GM20431 (cell line): ENCODE measurements around the gene MVB12B.

Experiments used
- in situ Hi-C: fragments of 300-500 bp; cut with MseI, MboI; formaldehyde crosslinking; loops from one replicate; pipeline ENCODE4 v1.15.0; 2020; ENCODE audit warnings: low sequenced_read_pairs; ENCODE audit not compliant: unreplicated experiment

The MVB12B gene

GRCh38 chr9:126417043-126417442, 90.4 kb downstream of the MVB12B start:
- in situ Hi-C loops: no loop called here

GRCh38 chr9:126417684-126418083, 91.1 kb downstream of the MVB12B start:
- in situ Hi-C loops: no loop called here

- in situ Hi-C loops: no loop called here
These were observed 92.0 kb downstream of the MVB12B start for GRCh38 chr9:126418608-126419007.

- in situ Hi-C loops: no loop called here
These were observed 92.8 kb downstream of the MVB12B start for GRCh38 chr9:126419475-126419874.

- in situ Hi-C loops: no loop called here
These were observed 93.5 kb downstream of the MVB12B start for GRCh38 chr9:126420135-126420534.

- in situ Hi-C loops: no loop called here
These were observed 94.3 kb downstream of the MVB12B start for GRCh38 chr9:126420643-126421564.

GRCh38 chr9:126421567-126422428, 95.2 kb downstream of the MVB12B start:
- in situ Hi-C loops: no loop called here

- in situ Hi-C loops: no loop called here
These were observed 96.7 kb downstream of the MVB12B start for GRCh38 chr9:126423142-126423915.

GRCh38 chr9:126423916-126424185, 97.2 kb downstream of the MVB12B start:
- in situ Hi-C loops: no loop called here

- in situ Hi-C loops: no loop called here
These were observed 97.9 kb downstream of the MVB12B start for GRCh38 chr9:126424511-126424910.

- in situ Hi-C loops: no loop called here
These were observed 102.0 kb downstream of the MVB12B start for GRCh38 chr9:126428534-126429175.

- in situ Hi-C loops: no loop called here
These were observed 102.6 kb downstream of the MVB12B start for GRCh38 chr9:126429190-126429589.

GRCh38 chr9:126430124-126430523, 103.5 kb downstream of the MVB12B start:
- in situ Hi-C loops: no loop called here

- in situ Hi-C loops: no loop called here
These were observed 104.6 kb downstream of the MVB12B start for GRCh38 chr9:126431077-126431742.

- in situ Hi-C loops: no loop called here
These were observed 106.0 kb downstream of the MVB12B start for GRCh38 chr9:126432659-126433058.

GRCh38 chr9:126435105-126435504, 108.5 kb downstream of the MVB12B start:
- in situ Hi-C loops: no loop called here

- in situ Hi-C loops: no loop called here
These were observed 109.0 kb downstream of the MVB12B start for GRCh38 chr9:126435626-126436025.

- in situ Hi-C loops: no loop called here
These were observed 110.1 kb downstream of the MVB12B start for GRCh38 chr9:126436545-126437267.

GRCh38 chr9:126437268-126437666, 110.6 kb downstream of the MVB12B start:
- in situ Hi-C loops: no loop called here
